Measurements from ENCODE around the gene C18orf63.

Gene C18orf63

GRCh38 chr18:74331404-74331803, 15.8 kb downstream of the C18orf63 start:
- DNase-seq = peak; percentile 55

DNA sequence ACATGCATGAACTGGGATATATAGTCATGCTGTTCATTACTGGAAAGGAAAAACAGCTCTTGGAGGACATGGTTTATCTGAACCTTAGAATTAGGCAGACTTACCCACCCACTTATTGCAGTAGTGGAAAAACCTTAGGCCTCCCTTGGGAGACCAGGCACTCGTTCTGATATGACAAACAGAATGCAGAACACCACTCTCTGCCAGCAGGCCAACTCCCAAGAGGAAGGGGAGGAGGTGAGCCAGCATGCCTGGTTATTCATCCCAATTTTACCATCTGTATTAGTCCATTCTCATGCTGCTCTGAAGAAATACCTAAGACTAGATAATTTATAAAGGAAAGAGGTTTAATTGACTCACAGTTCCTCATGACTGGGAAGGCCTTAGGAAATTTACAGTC, 17.5 kb downstream of the C18orf63 start:
- no peak for DNase-seq

DNA sequence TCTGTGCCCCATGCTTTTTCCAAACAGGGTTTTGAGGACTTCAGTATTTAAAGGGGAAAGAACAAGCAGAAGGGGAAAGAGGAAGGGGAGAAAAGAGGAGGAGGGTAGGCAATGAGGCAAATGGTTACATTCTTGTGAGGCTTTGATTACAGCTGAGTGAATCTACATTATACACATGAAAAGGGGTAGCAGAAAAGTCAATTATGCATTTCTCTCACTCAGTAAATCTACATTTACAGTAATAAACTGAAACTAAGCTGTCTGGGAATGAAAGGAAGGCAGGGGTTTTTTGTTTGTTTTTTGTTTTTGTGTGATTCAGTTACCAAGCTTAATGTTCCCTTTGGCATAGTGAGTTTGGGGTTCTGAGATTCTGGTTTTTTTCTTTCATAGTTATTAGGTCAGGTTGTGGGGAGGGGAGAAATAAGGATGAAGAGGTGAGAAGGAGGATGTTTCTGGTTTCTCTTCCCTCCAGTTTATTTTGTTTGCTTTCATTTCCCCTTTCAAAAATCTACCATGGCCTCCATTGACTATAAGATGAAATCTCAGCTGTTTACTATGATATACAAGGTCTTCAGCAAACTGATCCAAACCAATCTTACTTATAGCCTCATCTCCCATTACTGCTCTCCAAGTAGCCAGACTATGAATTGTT, 18.7 kb downstream of the C18orf63 start:
- DNase-seq = no peak

DNA sequence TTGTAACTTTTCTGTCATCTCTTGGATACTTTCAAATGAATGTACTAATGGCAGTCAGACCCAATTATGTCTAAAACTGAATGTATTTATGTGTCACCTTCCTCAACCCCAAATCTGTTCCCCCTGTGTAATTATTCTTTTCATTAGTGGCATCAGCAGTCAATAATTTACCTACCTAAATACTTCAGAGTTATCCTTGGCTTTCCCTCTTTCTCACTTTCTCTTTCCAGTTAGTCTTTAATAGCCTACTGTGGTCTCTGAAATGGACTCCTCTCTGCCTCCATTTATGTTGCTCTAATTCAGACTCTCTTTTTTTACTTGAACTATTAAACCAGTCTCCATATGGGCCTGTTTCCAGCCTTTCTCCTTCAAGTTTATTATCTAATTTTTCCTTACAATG, 21.0 kb downstream of the C18orf63 start:
- no peak for DNase-seq

GRCh38 chr18:74337155-74337911, 21.7 kb downstream of the C18orf63 start:
- no peak for DNase-seq

- no peak for DNase-seq
These were observed 22.3 kb downstream of the C18orf63 start for GRCh38 chr18:74337912-74338309.

DNA sequence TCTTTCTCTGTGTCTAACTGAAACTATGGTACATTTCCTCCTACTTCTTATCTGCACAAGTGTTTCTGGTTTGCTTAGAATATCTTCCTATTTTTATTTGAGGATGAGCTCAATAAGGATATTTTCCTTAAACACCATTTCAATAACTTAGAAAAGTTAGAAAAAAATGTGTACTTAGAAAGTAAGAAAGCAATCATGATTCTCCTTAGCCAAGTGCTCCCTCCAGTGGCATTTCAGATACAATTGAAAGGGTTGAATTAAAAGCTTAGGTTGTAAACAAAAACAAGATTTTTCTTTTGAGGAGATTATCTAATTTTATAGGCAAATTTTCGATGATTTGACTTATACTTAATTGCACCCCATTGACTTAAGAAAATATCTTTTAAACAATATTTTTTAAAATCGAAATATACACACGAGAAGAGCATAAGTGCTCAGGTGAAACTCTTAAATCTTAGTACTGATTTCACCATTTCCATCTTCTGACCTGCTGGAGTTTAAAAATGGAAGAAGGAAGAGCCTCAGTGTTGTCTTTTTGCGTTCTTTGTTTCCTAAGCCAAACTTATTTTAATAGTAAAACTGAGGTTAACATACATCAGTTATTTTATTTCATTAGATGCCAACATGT, 26.9 kb downstream of the C18orf63 start:
- DNase-seq = peak; percentile 61

DNA sequence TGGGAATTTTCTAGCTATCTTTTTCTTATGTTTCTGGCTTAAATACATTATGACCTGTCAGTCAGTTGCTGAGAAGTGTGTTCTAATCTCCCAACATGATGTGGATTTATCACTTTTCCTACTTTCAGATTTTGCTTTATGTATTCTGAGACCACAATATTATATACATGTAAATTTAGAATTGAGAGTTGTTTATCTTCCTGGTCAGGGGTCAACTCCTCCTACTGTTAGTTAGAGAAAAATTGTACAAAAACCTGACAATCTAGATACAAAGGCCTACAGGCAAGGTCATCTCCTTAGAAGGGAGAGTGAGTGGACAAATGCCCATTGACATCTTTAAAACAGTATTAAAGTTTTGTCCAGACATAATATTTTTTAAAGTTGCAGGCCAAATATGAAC, 30.6 kb downstream of the C18orf63 start:
- no peak for DNase-seq

GRCh38 chr18:74348581-74348980, 32.9 kb downstream of the C18orf63 start:
- no peak for DNase-seq

- DNase-seq = no peak
These were observed 35.7 kb downstream of the C18orf63 start for GRCh38 chr18:74351354-74351753.

GRCh38 chr18:74353169-74353775, 37.6 kb downstream of the C18orf63 start:
- peak; percentile 72 for DNase-seq

GRCh38 chr18:74356959-74357358, 41.3 kb downstream of the C18orf63 start:
- DNase-seq = no peak

DNA sequence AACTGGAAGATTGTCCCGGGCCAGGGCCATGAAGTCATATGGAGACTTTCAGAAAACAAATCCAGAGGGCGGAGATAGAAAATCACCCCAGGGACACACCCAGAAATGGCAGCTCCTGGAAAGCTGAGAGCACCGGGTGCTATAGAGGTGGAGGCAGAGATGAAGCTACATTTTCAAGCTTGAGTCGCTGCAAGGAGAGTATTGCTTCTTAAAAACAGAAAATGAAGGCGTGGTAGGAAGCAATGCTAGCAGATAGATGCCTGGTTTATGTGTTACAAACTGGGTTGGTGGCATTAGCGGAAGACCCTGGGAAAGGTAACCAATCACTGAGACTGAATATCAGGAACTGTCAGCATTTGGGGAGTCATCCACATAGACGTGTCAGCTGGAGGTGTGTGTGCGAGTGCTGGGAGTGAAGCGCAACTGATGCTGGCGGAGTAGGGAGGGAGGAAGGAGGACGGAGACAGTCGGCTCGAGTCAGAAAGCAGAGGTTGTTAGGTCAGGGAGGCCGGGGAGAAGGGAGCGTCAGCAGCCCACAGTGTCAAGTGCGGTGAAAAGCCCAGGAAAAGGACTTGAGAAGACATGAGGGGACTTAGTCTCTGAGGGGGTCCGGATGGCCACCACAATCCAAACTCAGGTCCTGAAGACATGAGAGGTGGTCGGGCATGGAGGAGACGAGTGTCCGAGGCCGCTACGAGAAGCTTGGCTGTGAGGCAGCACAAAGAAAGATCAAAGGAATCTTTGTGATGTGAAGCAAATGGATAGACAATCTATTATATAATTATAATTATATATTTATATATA, 45.4 kb downstream of the C18orf63 start:
- DNase-seq = no peak

GRCh38 chr18:74367905-74368304, 52.3 kb downstream of the C18orf63 start:
- DNase-seq = no peak

- DNase-seq = no peak
These were observed 53.5 kb downstream of the C18orf63 start for GRCh38 chr18:74368901-74369705.

DNA sequence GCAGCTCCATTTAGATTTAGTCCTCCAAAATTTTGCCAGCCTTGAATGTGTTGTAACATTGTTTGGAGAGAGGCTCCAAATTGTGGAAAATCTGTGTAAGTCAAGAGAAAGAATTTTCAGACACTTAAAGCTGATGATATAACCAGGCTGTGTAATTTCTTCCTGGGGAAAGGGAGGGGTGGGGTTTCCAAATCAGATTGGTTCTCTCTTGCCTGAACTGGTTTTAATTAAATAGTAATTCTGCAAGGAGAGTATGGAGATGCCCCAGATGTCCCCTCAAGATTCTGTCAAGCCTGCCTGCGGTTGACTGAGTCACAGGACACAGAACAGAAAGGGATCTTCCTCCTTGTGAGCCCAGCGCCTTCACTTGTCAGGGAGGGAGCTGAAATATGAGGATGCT, 54.5 kb downstream of the C18orf63 start:
- no peak for DNase-seq

DNA sequence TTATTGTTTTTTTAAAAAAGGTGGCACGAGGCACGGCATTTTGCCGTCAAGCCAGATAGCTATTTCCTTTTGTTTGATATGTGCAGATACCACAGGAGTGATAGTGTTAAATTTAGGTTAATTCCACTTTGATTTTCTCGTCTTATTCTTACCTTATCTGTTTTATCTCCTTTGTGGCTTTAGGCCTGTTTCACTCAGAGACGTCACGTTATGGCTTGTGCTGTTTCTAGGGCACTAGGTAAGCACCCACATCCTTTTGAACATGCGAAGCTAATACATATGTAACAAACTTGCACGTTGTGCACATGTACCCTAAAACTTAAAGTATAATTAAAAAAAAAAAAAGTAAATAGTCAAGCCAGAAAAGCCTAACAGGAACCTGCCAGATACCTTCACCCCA, 57.8 kb downstream of the C18orf63 start:
- DNase-seq = no peak

- no peak for DNase-seq
These were observed 60.4 kb downstream of the C18orf63 start for GRCh38 chr18:74375999-74376398.

DNA sequence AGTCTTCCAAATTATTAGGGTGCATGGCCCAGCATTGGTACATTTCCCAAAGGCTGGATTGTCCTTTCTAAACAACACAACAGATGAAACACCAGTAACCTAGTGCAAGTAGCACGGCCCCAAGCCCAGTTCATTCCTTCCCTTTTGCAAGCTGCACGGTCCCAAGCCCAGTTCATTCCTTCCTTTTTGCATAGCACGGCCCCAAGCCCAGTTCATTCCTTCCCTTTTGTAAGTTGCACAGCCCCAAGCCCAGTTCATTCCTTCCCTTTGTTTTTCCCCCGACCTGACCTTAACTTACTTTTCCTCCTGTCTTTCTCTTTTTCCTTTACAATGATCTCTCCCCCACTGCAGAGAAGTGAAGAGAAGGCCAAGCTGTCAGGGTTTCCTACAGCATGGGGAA, 60.9 kb downstream of the C18orf63 start:
- no peak for DNase-seq

GRCh38 chr18:74377776-74378175, 62.1 kb downstream of the C18orf63 start:
- DNase-seq = no peak

GRCh38 chr18:74378179-74378682, 62.6 kb downstream of the C18orf63 start:
- no peak for DNase-seq

- no peak for DNase-seq
These were observed 65.3 kb downstream of the C18orf63 start for GRCh38 chr18:74380916-74381315.
